Subcutaneous abdominal adipose tissue (tissue), 5 donors: ENCODE results near the gene HMCN1.

ENCODE experiments used
- H3K27ac ChIP-seq: one replicate; pipeline ENCODE4 v1.7.0; 2013; ENCODE audit warnings: low read depth, mild to moderate bottlenecking, inconsistent platforms, low read length, moderate library complexity
- H3K27me3 ChIP-seq, 5 donors: one replicate each; pipeline ENCODE4 v1.7.0; 2013; ENCODE audit warnings: low read length in 5 of 5, inconsistent platforms in 1 of 5; ENCODE audit not compliant: control insufficient read depth in 5 of 5, insufficient read depth in 4 of 5
- H3K36me3 ChIP-seq, 5 donors: one replicate each; pipeline ENCODE4 v1.7.0; 2013; ENCODE audit warnings: low read length in 5 of 5; ENCODE audit not compliant: control insufficient read depth in 5 of 5, insufficient read depth in 5 of 5
- H3K4me1 ChIP-seq, 5 donors: one replicate each; pipeline ENCODE4 v1.7.0; 2013; ENCODE audit warnings: low read length in 5 of 5, mild to moderate bottlenecking in 3 of 5, moderate library complexity in 1 of 5; ENCODE audit not compliant: control insufficient read depth in 5 of 5, insufficient read depth in 5 of 5
- H3K4me3 ChIP-seq, 5 donors: one replicate each; pipeline ENCODE4 v1.7.0; 2013; ENCODE audit warnings: low read length in 5 of 5, low read depth in 1 of 5
- H3K9ac ChIP-seq, 5 donors: one replicate each; pipeline ENCODE4 v1.7.0; 2013; ENCODE audit warnings: low read length in 5 of 5, mild to moderate bottlenecking in 4 of 5, moderate library complexity in 3 of 5
- H3K9me3 ChIP-seq, 5 donors: one replicate each; pipeline ENCODE4 v1.7.0; 2013; ENCODE audit warnings: low read length in 5 of 5; ENCODE audit not compliant: control insufficient read depth in 5 of 5
- donor health status: healthy.
- donor health status: healthy.
- donor health status: healthy.
- donor health status: healthy.
- donor health status: healthy.

HMCN1 gene

GRCh38 chr1:186044079-186044685 lies 310.0 kb downstream of the HMCN1 start:
- Histone ChIP-seq H3K4me3 (no peak overlapping the region), H3K27ac (no peak overlapping the region)

GRCh38 chr1:186046437-186047211 lies 312.4 kb downstream of the HMCN1 start:
- Histone ChIP-seq H3K4me3 (no peak overlapping the region), H3K36me3 (peaks cover 0 to 3% (median 0%) of the 10 kb centered on the region in 5 donors), H3K9me3 (no peaks in the 10 kb centered on the region), H3K4me1 (no peaks in the 10 kb centered on the region), H3K27me3 (no peaks in the 10 kb centered on the region), H3K27ac (no peak overlapping the region), H3K9ac (no peak overlapping the region)

More at GRCh38 chr1:186044079-186044685, 310.0 kb downstream of the HMCN1 start:
- H3K36me3 ChIP-seq: peaks cover 0 to 10% (median 3%) of the 10 kb centered on the region in 5 donors
- H3K9ac ChIP-seq: no peak overlapping the region
- no peaks in the 10 kb centered on the region for H3K27me3 ChIP-seq
- H3K9me3 ChIP-seq: no peaks in the 10 kb centered on the region
- H3K4me1 ChIP-seq: no peaks in the 10 kb centered on the region

DNA sequence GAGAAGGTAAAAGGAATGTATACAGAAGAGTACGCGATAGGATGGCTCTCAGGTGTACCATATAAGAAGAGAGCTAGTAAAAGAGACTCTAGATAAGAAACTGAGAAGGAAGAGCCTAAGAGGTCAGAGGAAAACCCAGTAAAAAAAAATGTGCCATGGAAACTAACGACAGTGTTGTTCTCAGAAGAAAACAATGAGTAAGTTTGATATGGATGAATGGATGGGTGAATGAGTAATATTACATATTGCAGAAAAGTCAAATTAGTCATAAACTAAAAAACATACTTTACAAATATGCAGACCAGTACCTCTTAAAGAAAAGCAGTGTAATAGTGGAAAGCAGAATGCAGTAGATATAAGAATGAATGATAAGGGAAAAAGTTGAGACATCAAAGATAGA lies 316.2 kb downstream of the HMCN1 start:
- Histone ChIP-seq H3K36me3 (peaks cover 0 to 5% (median 1%) of the 10 kb centered on the region in 5 donors), H3K9ac (no peak overlapping the region), H3K9me3 (no peaks in the 10 kb centered on the region), H3K4me3 (no peak overlapping the region), H3K27me3 (no peaks in the 10 kb centered on the region), H3K4me1 (no peaks in the 10 kb centered on the region), H3K27ac (no peak overlapping the region)

DNA sequence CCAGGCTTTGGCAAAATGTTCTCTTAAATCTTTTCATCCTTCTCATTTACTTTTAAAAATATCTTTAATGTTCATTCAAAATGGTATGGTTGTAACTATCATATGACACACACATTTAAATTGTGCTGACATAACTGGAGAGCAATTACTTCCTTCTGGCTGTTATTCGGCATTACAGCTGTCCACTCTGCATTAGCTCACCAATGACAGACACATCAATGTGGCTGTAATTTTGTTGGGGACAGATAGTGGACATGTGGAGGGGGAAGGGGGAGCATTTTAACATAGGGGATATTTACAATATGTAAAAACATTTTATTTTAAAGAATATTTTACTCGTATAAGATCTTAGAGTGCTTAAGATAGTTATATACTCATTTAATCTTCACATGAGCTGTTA lies 319.8 kb downstream of the HMCN1 start:
- H3K27ac ChIP-seq: no peak overlapping the region
- H3K4me3 ChIP-seq: no peak overlapping the region
- H3K4me1 ChIP-seq: no peaks in the 10 kb centered on the region
- H3K9ac ChIP-seq: no peak overlapping the region
- H3K36me3 ChIP-seq: peaks cover 2 to 9% (median 5%) of the 10 kb centered on the region in 5 donors
- H3K9me3 ChIP-seq: no peaks in the 10 kb centered on the region
- H3K27me3 ChIP-seq: no peaks in the 10 kb centered on the region

GRCh38 chr1:186054932-186055331 lies 320.7 kb downstream of the HMCN1 start:
- Histone ChIP-seq H3K9ac (no peak overlapping the region), H3K9me3 (no peaks in the 10 kb centered on the region), H3K4me3 (no peak overlapping the region), H3K27ac (no peak overlapping the region), H3K36me3 (peaks cover 2 to 9% (median 5%) of the 10 kb centered on the region in 5 donors), H3K4me1 (peaks cover 0 to 5% (median 0%) of the 10 kb centered on the region in 5 donors), H3K27me3 (no peaks in the 10 kb centered on the region)

GRCh38 chr1:186055846-186056245 lies 321.7 kb downstream of the HMCN1 start:
- no peaks in the 10 kb centered on the region for H3K9me3 ChIP-seq
- no peak overlapping the region for H3K9ac ChIP-seq
- no peak overlapping the region for H3K4me3 ChIP-seq
- H3K27me3 ChIP-seq: no peaks in the 10 kb centered on the region
- H3K36me3 ChIP-seq: peaks cover 2 to 9% (median 5%) of the 10 kb centered on the region in 5 donors
- peaks cover 0 to 5% (median 0%) of the 10 kb centered on the region in 5 donors for H3K4me1 ChIP-seq
- H3K27ac ChIP-seq: no peak overlapping the region

- Histone ChIP-seq H3K4me3 (no peak overlapping the region), H3K4me1 (peaks cover 0 to 5% (median 0%) of the 10 kb centered on the region in 5 donors), H3K9ac (no peak overlapping the region), H3K27ac (no peak overlapping the region), H3K36me3 (peaks cover 2 to 9% (median 5%) of the 10 kb centered on the region in 5 donors), H3K27me3 (no peaks in the 10 kb centered on the region), H3K9me3 (no peaks in the 10 kb centered on the region)
Observed at GRCh38 chr1:186057086-186057485, 322.9 kb downstream of the HMCN1 start.

- no peaks in the 10 kb centered on the region for H3K9me3 ChIP-seq
- H3K4me3 ChIP-seq: no peak overlapping the region
- peaks cover 2 to 9% (median 5%) of the 10 kb centered on the region in 5 donors for H3K36me3 ChIP-seq
- H3K9ac ChIP-seq: no peak overlapping the region
- H3K4me1 ChIP-seq: peaks cover 0 to 5% (median 0%) of the 10 kb centered on the region in 5 donors
- H3K27ac ChIP-seq: no peak overlapping the region
- H3K27me3 ChIP-seq: no peaks in the 10 kb centered on the region
Observed at GRCh38 chr1:186059311-186059710, 325.1 kb downstream of the HMCN1 start.

- Histone ChIP-seq H3K9me3 (no peaks in the 10 kb centered on the region), H3K27me3 (no peaks in the 10 kb centered on the region), H3K4me1 (peaks cover 0 to 5% (median 0%) of the 10 kb centered on the region in 5 donors), H3K4me3 (no peak overlapping the region), H3K27ac (no peak overlapping the region), H3K36me3 (peaks cover 2 to 9% (median 5%) of the 10 kb centered on the region in 5 donors), H3K9ac (no peak overlapping the region)
Observed at GRCh38 chr1:186059752-186060151, 325.6 kb downstream of the HMCN1 start.

GRCh38 chr1:186060226-186060625 lies 326.0 kb downstream of the HMCN1 start:
- no peak overlapping the region for H3K4me3 ChIP-seq
- peaks cover 0 to 5% (median 0%) of the 10 kb centered on the region in 5 donors for H3K4me1 ChIP-seq
- H3K9ac ChIP-seq: no peak overlapping the region
- H3K36me3 ChIP-seq: peaks cover 2 to 8% (median 5%) of the 10 kb centered on the region in 5 donors
- no peaks in the 10 kb centered on the region for H3K27me3 ChIP-seq
- no peak overlapping the region for H3K27ac ChIP-seq
- H3K9me3 ChIP-seq: no peaks in the 10 kb centered on the region
